Activated naive CD8-positive, alpha-beta T cell treated with anti-CD3 and anti-CD28 coated beads, Interleukin-2, amount 10 ng/mL, durations not matched to agents 7 days and 5 days (primary cell): ENCODE results near the gene VAMP4. TPM values are rescaled to one million over a fixed set of nuclear protein-coding genes. Genes with fewer than 3 reads are reported as not detected.
"Not testable (repeated sequence)": the region's sequence is repeated elsewhere in the genome, so short reads cannot be mapped to it uniquely, and the experiment has no call there.

Source experiments
- ATAC-seq: fragments of 150-1000 bp; cut with Tn5 transposase; one replicate; pipeline ENCODE4 v1.10.0; 2021; ENCODE audit warnings: low read depth, moderate library complexity
- POLR2A ChIA-PET: fragments of 350-600 bp; sonication (Branson Sonifier 250); formaldehyde crosslinking; loops from one replicate; lab custom pipeline; 2021; ENCODE audit warnings: antibody characterized with exemption; lab: Charles Lee
- DNase-seq: peaks from one replicate; pipeline ENCODE4 v3.0.0; 2021
- H3K27ac Mint-ChIP-seq: one replicate; pipeline ENCODE4 v1.8.0; 2022; ENCODE audit warnings: mild to moderate bottlenecking, mixed read lengths
- H3K27me3 Mint-ChIP-seq: one replicate; pipeline ENCODE4 v1.8.0; 2022; ENCODE audit warnings: mild to moderate bottlenecking, moderate library complexity, mixed read lengths
- H3K36me3 Mint-ChIP-seq: one replicate; pipeline ENCODE4 v1.8.0; 2021; ENCODE audit warnings: mild to moderate bottlenecking, mixed read lengths
- H3K4me1 Mint-ChIP-seq: one replicate; pipeline ENCODE4 v1.8.0; 2021; ENCODE audit warnings: mixed read lengths
- H3K4me3 Mint-ChIP-seq: one replicate; pipeline ENCODE4 v1.8.0; 2022; ENCODE audit warnings: mild to moderate bottlenecking, moderate library complexity, mixed read lengths
- H3K9me3 Mint-ChIP-seq: one replicate; pipeline ENCODE4 v1.8.0; 2021; ENCODE audit warnings: mixed read lengths
- total RNA-seq, 2 experiments: library from RNA; stranded (reverse); gene quantifications; one replicate each; pipeline ENCODE4 v1.2.3, GENCODE V29; 2021

VAMP4 gene
- total RNA-seq, 2 experiments from 2014 or later, result 17.5 to 20.8 TPM

- H3K36me3 Mint-ChIP-seq, result peaks cover 16% of the 10 kb centered on the region
- POLR2A ChIA-PET, result interaction anchor here (0.6 to 4.4 kb wide), 10 partner anchors 12 to 256 kb away, joined by 3 to 46 read pairs (median 7); partner anchors contain the start of genes DNM3, METTL13 and PRRC2C
- no peaks in the 10 kb centered on the region for H3K9me3 Mint-ChIP-seq
- peak; percentile 30 for ATAC-seq
- H3K4me3 Mint-ChIP-seq, result peak overlapping the region; percentile 100
- peaks cover 41% of the 10 kb centered on the region for H3K4me1 Mint-ChIP-seq
- H3K27ac Mint-ChIP-seq, result peak overlapping the region; percentile 97
- H3K27me3 Mint-ChIP-seq, result no peaks in the 10 kb centered on the region
- no peak for DNase-seq
Measured at GRCh38 chr1:171740987-171741871, 636 bp downstream of the VAMP4 start.

DNA sequence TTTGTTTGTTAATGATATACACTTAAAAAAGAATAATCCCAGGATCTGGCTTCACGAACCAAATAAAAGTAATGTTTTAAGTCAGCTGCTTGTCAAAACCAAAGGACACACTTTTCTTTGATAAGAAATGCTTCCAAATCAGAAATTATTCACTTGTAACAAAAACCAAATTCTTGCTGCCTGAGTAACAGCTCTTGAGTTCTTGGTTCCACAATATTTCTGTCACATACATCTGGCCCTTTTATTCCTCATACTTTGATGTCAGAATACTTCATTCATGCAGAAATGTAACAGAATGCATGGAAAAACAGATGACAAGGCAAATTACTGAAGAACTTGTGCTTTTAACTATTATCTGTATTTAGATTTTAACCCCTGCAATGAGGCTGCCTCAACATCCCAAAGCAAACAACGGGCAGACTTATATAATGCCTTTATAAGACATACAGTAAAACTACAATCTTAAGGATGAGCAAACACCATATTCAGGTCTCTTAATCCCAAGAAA lies 1.5 kb downstream of the VAMP4 start:
- ATAC-seq (no peak), DNase-seq (no peak)
- Mint-ChIP-seq H3K27me3 (no peaks in the 10 kb centered on the region), H3K9me3 (no peaks in the 10 kb centered on the region), H3K4me3 (peak overlapping the region; percentile 100), H3K4me1 (peaks cover 41% of the 10 kb centered on the region), H3K36me3 (peaks cover 20% of the 10 kb centered on the region), H3K27ac (peak overlapping the region; percentile 54)
- POLR2A ChIA-PET, result interaction anchor here (1.4 to 4.4 kb wide), 6 partner anchors 11 to 255 kb away, joined by 3 to 46 read pairs (median 12); partner anchors contain the start of genes DNM3, METTL13 and PRRC2C

DNA sequence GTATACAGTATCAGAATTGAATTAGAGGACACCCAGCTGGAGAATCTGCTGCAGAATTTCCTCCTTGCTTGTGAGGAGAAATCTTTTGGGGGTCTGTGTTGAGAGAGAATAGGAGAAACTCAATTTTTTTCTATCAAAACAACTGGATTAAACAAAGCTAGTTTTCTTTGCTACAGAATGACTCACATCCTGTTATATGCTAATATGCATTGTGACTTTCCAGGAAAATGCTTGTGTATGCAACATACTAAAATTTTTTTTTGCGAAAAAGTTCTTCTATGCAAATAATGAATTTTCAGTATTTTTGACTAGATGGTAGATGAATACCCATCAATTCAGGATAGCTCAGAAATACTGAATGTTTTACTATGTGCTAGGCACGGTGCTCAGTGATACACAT lies 2.2 kb downstream of the VAMP4 start:
- Mint-ChIP-seq H3K4me3 (peak overlapping the region; percentile 100), H3K27ac (peak overlapping the region; percentile 54), H3K36me3 (peaks cover 22% of the 10 kb centered on the region), H3K27me3 (no peaks in the 10 kb centered on the region), H3K9me3 (no peaks in the 10 kb centered on the region), H3K4me1 (peaks cover 43% of the 10 kb centered on the region)
- no peak for ATAC-seq
- DNase-seq, result no peak
- POLR2A ChIA-PET, result interaction anchor here (1.2 to 3.3 kb wide), 2 partner anchors 42 to 45 kb away, joined by 4 to 16 read pairs; partner anchors contain the start of gene METTL13

GRCh38 chr1:171738911-171739310 lies 3.0 kb downstream of the VAMP4 start:
- peaks cover 45% of the 10 kb centered on the region for H3K4me1 Mint-ChIP-seq
- H3K27me3 Mint-ChIP-seq, result no peaks in the 10 kb centered on the region
- ATAC-seq (no peak), DNase-seq (no peak)
- POLR2A ChIA-PET, result interaction anchor here (1.2 kb wide), 1 partner anchor 42 kb away, joined by 4 read pairs; the partner anchor contains the start of gene METTL13
- H3K36me3 Mint-ChIP-seq, result peaks cover 22% of the 10 kb centered on the region
- H3K27ac Mint-ChIP-seq, result peak overlapping the region; percentile 54
- no peaks in the 10 kb centered on the region for H3K9me3 Mint-ChIP-seq
- peak overlapping the region; percentile 100 for H3K4me3 Mint-ChIP-seq

DNA sequence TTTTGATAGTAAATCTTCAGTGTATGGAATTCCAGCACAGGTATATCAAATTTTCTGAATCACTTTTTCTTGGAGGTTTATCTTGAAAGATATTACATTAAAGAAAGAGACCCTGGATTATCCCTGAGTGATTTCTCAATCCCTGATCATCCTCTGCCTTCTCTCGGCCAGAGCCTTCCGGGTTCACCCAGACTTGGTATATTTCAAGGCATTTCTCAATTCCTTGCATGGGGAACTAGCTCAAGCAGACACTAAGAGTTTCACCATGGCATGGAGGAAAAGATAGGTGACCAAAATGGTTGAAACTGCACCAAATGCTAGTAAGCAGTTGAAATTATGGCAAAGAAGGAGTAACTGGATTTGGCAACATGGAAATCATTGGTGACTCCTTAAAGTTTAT lies 5.7 kb downstream of the VAMP4 start:
- peaks cover 24% of the 10 kb centered on the region for H3K36me3 Mint-ChIP-seq
- H3K4me1 Mint-ChIP-seq, result peaks cover 30% of the 10 kb centered on the region
- ATAC-seq (no peak), DNase-seq (no peak)
- H3K4me3 Mint-ChIP-seq, result no peak overlapping the region
- H3K27me3 Mint-ChIP-seq, result no peaks in the 10 kb centered on the region
- POLR2A ChIA-PET, result no interaction called here
- no peaks in the 10 kb centered on the region for H3K9me3 Mint-ChIP-seq
- H3K27ac Mint-ChIP-seq, result no peak overlapping the region

GRCh38 chr1:171730052-171730451 lies 11.8 kb downstream of the VAMP4 start:
- ATAC-seq, result no peak
- no peak overlapping the region for H3K27ac Mint-ChIP-seq
- POLR2A ChIA-PET, result interaction anchor here (1.2 kb wide), 1 partner anchor 11 kb away, joined by 3 read pairs; the partner anchor contains the start of gene VAMP4
- no peak overlapping the region for H3K4me3 Mint-ChIP-seq
- no peaks in the 10 kb centered on the region for H3K27me3 Mint-ChIP-seq
- peaks cover 4% of the 10 kb centered on the region for H3K4me1 Mint-ChIP-seq
- peaks cover 32% of the 10 kb centered on the region for H3K36me3 Mint-ChIP-seq
- DNase-seq, result no peak
- no peaks in the 10 kb centered on the region for H3K9me3 Mint-ChIP-seq

- Mint-ChIP-seq H3K27ac (no peak overlapping the region), H3K27me3 (no peaks in the 10 kb centered on the region), H3K4me3 (no peak overlapping the region), H3K4me1 (peaks cover 3% of the 10 kb centered on the region), H3K9me3 (peaks cover 12% of the 10 kb centered on the region), H3K36me3 (peaks cover 45% of the 10 kb centered on the region)
- ATAC-seq, result no peak
- DNase-seq, result no peak
- POLR2A ChIA-PET, result no interaction called here
Measured at GRCh38 chr1:171727778-171728177, 14.1 kb downstream of the VAMP4 start.

- ATAC-seq, POLR2A ChIA-PET, H3K4me1 Mint-ChIP-seq, H3K27me3 Mint-ChIP-seq, H3K27ac Mint-ChIP-seq, H3K4me3 Mint-ChIP-seq, DNase-seq: not testable (repeated sequence)
- Mint-ChIP-seq H3K36me3 (peaks cover 48% of the 10 kb centered on the region), H3K9me3 (peaks cover 12% of the 10 kb centered on the region)
Measured at GRCh38 chr1:171723180-171723579, 18.7 kb downstream of the VAMP4 start.

GRCh38 chr1:171718848-171719247 lies 23.0 kb downstream of the VAMP4 start:
- Mint-ChIP-seq H3K36me3 (peaks cover 24% of the 10 kb centered on the region), H3K4me1 (peaks cover 3% of the 10 kb centered on the region), H3K4me3 (no peak overlapping the region), H3K27ac (no peak overlapping the region), H3K27me3 (no peaks in the 10 kb centered on the region), H3K9me3 (peaks cover 9% of the 10 kb centered on the region)
- ATAC-seq, result no peak
- POLR2A ChIA-PET, result no interaction called here
- no peak for DNase-seq

- H3K36me3 Mint-ChIP-seq, result peaks cover 18% of the 10 kb centered on the region
- POLR2A ChIA-PET, result no interaction called here
- no peak for ATAC-seq
Measured at GRCh38 chr1:171718216-171718615, 23.6 kb downstream of the VAMP4 start.

DNA sequence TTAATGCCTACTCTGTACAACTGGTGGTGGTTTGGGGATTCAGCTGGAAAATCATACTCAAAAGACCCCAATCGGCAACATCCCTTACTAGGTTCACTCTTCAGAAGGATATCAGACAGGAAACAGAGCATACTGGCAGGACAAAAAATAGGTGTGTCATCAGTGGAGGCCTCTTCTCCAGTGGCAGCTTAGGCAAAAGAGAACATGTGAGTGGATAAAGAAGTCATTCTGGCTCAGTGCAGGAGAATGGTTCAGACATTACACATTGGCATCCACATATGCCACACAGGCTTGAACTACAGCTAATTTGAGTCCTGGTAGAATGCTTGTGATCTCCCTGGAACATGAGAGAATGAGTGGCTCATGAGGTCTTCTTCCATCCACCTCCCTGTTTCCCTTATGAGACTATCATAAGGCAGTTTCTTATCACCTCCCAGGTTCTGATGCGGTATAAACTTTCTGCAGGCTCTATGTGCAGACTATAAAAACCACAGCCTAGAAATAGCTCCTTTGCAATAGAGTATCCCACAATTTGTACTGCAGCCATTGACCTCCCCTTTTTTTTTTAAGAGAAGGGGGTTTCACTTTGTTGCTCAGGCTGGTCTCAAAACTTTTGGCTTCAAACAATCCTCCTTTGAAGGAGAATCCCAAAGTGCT lies 24.7 kb downstream of the VAMP4 start:
- no peaks in the 10 kb centered on the region for H3K27me3 Mint-ChIP-seq
- no peak overlapping the region for H3K4me3 Mint-ChIP-seq
- no peak for ATAC-seq
- H3K9me3 Mint-ChIP-seq, result no peaks in the 10 kb centered on the region
- POLR2A ChIA-PET, result interaction anchor here (0.6 kb wide), 1 partner anchor 985 kb away, joined by 3 read pairs; no protein-coding TSS in a partner anchor
- peaks cover 8% of the 10 kb centered on the region for H3K36me3 Mint-ChIP-seq
- peaks cover 3% of the 10 kb centered on the region for H3K4me1 Mint-ChIP-seq
- no peak overlapping the region for H3K27ac Mint-ChIP-seq
- no peak for DNase-seq

More at GRCh38 chr1:171718216-171718615, 23.6 kb downstream of the VAMP4 start:
- H3K27ac Mint-ChIP-seq, result no peak overlapping the region
- DNase-seq, result no peak
- H3K9me3 Mint-ChIP-seq, result peaks cover 5% of the 10 kb centered on the region
- peaks cover 3% of the 10 kb centered on the region for H3K4me1 Mint-ChIP-seq
- H3K4me3 Mint-ChIP-seq, result no peak overlapping the region
- H3K27me3 Mint-ChIP-seq, result no peaks in the 10 kb centered on the region

GRCh38 chr1:171716616-171717015 lies 25.2 kb downstream of the VAMP4 start:
- H3K9me3 Mint-ChIP-seq, result no peaks in the 10 kb centered on the region

GRCh38 chr1:171715813-171716251 lies 26.0 kb downstream of the VAMP4 start:
- peaks cover 3% of the 10 kb centered on the region for H3K4me1 Mint-ChIP-seq
- H3K27ac Mint-ChIP-seq, result no peak overlapping the region
- no peaks in the 10 kb centered on the region for H3K9me3 Mint-ChIP-seq
- no peak overlapping the region for H3K4me3 Mint-ChIP-seq
- POLR2A ChIA-PET, result no interaction called here
- no peaks in the 10 kb centered on the region for H3K27me3 Mint-ChIP-seq
- ATAC-seq, result no peak
- DNase-seq, result no peak
- peaks cover 2% of the 10 kb centered on the region for H3K36me3 Mint-ChIP-seq

More at GRCh38 chr1:171716616-171717015, 25.2 kb downstream of the VAMP4 start:
- no peak overlapping the region for H3K4me3 Mint-ChIP-seq
- peaks cover 3% of the 10 kb centered on the region for H3K4me1 Mint-ChIP-seq
- DNase-seq, result no peak
- H3K27me3 Mint-ChIP-seq, result no peaks in the 10 kb centered on the region
- ATAC-seq, result no peak
- no peak overlapping the region for H3K27ac Mint-ChIP-seq
- peaks cover 7% of the 10 kb centered on the region for H3K36me3 Mint-ChIP-seq
- POLR2A ChIA-PET, result no interaction called here
